SKM-1 treated with dmso at 0.1 percent for 144 hours (cell line): ENCODE results near the gene OR4D1.

Source experiments
- DNase-seq: peaks from one replicate; lab custom pipeline; 2025; ENCODE audit not compliant: unreplicated experiment; lab: John Stamatoyannopoulos, UW

OR4D1 gene

DNA sequence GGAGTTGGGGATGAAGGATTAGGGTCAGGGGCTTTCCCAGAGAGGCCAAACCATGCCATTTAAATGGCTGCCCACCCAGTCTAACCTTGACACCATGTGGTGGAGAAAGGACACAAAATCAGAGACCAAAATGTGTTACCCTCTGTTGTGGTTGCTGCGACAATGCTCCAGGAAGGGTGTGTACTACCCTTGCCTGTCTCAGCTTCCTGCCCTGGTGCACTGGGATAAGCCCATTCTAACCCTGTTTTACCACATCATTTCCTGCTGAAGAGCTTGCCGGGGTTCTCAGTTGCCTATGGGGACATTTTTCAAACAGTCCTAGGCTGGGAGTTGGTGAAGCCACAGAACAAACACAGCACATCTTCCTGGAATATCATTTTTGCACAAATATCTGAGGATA lies 4.9 kb downstream of the OR4D1 start:
- DNase-seq = no peak

DNA sequence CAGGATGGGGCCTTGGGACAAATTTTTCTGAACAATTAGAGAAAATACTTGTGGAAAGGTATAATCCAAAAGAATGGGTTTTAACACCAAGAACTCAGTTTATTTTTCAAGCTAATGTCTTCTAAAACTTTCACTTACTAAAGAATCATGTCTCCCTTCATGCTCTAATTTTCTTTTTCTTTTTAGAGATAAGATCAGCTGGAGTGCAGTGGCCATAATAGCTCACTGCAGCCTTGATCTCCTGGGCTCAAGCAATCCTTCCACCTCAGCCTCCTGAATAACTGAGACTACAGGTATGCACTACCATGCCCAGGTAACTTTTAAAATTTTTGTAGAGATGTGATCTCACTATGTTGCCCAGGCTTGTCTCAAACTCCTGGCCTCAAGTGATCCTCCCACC lies 5.5 kb downstream of the OR4D1 start:
- no peak for DNase-seq

DNA sequence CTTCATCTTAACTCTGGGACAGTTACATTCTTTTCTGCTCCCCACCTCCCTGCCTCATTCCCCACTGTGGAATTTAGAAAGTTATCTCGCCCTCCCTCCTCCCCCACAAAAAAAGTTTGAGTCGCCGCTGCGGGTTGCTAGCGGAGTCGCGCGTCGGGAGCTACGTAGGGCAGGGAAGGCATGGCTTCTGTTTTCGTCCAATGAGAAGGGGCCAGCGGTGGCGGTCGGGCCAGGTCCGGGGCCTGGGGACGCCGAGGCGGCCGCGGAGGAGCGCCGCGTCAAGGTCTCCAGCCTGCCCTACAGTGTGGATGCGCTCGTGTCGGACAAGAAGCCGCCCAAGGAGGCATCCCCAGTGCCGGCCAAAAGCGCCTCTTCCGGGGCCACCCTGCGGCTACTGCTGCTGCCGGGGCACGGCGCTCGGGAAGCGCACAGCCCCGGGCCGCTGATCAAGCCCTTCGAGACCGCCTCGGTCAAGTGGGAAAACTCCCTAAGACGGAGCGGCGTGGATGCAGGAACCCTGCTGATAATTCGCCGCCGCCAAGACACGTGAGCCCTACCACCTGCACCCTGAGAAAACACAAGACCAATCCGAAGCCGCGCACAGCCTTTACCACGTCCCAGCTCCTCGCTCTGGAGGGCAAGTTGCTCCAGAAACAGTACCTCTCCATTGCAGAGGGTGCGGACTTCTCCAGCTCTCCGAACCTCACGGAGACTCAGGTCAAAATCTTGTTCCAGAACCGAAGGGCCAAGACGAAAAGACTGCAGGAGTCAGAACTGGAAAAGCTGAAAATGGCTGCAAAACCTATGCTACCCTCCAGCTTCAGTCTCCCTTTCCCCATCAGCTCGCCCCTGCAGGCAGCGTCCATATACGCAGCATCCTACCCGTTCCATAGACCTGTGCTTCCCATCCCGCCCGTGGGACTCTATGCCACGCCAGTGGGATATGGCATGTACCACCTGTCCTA lies 8.9 kb downstream of the OR4D1 start:
- DNase-seq = no peak

DNA sequence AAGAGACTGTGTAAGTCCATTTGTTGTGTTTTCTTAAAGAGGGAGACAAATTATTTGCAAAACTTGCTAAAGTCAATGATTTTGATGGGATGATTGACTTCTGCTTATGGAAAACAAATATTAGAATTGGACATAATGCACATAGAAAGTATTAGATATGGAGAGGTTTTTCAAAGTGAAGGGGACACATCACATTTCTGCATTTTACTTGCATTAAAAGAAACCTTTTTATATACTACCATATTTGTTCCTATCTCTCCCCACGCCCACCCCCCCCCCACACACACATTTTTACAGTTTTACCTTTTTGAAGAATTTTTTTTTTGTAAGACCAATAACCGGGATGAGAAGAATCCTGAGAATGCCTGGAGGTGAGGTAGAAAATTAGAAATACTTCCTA lies 10.0 kb downstream of the OR4D1 start:
- no peak for DNase-seq

DNA sequence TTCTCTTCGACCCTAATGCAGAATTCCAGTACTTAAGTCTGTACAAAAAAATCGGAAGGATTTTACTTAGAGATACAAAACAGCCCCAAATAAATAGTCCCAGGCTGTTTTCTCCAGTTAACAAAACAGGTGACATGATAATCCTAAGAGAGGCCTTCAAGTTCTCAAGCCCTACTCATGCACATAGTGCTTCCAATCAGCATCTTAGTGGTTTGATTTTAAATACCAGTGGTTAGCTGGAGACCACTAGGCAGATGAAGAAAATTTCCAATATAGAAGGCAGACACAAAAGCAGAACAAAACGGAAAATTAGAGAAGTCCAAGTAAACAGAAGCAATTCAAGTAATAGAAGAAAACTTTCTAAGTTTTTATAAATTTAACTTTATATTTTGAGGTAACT lies 13.4 kb downstream of the OR4D1 start:
- no peak for DNase-seq

DNA sequence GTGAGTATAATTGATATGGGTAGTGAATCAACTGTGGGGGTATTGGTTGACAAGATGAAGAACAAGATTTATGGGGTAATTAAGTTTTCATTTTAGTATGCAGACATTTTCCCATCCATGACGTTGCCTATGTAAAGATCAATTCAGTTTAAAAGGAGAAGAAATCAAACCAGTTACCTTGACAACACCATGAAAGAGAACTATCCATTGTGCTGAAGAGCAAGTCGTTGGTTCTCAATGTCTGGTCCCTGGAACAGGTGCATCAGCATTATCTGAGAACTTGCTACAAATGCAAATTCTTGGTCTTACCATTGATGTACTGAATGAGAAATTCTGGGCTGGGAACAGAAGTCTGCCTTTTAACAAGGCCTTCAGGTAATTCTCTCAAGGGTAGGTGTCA lies 17.8 kb downstream of the OR4D1 start:
- DNase-seq = no peak

DNA sequence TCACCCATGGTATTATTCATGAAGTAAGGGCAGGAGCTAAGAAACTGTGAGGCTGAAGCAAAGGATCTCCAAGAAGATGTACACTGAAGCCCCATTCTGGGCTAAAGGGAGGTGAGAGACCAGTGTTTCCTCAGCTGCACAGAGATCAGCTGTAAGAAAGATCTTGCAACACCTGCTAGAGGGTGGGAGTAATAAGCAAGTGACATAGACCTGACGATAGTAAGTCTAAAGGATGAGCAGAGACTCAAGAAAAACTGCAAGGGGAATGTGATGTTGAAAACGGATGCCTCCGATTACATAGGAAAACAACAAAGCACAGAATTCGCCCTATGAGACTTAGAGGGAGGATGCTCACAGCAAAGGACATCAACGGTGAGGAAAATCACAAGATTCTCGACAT lies 18.5 kb downstream of the OR4D1 start, which contains the start of gene OR4D2:
OR4D2 (plus strand) TSS at position 301 of the 400 bp plus-strand sequence. CDS start 2,674 bp downstream, outside the sequence.
- no peak for DNase-seq

DNA sequence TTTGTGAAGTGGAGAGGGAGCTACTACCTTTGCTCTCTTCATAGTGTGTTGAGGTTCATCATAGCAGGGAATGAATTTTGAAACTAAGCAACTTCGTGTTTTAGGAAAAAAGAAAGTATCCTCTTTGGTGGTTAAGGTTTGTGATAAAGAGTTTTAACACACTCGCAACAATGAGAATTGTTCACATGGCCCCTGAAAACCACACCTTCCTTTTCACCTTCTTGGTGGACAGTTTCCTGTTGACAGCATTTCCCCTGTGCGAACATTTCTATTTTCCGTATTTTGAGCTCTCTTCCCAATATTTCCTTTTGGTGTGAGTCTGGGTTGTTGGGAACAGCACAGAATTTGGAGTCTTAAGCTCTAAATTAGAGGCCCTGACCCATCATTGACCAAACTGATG lies 22.4 kb downstream of the OR4D1 start:
- DNase-seq = no peak

DNA sequence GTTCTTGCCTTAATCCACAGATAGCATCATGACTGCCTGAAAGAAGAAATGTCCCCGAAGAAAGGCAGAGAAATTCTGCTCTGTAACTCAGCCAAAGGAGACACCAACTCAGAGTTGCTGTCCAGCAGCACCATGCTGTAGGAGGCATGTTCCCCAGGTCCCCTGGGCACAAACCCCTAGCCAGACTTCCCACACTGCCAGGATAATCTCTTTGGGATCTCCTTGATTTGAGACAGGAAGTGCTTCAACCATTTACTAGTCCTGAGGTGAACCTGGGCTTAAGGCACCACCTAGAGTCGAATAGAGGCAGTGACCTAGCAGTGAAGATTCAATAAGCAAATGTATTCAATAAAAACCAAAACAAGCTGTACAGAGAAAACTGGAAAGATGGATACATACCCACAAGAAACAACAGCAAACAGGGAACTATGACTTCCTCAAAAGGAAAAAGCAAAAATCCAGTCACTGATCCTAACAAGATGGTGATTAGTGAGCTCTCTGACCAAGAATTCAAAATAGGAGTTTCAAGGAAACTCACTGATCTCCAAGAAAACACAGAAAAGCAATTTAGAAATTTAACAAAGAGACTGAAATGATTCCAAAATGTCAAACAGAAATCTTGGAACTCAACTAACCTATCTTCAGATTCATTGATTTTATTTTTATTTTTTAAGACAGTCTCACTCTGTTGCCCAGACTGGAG lies 24.3 kb downstream of the OR4D1 start:
- no peak for DNase-seq

DNA sequence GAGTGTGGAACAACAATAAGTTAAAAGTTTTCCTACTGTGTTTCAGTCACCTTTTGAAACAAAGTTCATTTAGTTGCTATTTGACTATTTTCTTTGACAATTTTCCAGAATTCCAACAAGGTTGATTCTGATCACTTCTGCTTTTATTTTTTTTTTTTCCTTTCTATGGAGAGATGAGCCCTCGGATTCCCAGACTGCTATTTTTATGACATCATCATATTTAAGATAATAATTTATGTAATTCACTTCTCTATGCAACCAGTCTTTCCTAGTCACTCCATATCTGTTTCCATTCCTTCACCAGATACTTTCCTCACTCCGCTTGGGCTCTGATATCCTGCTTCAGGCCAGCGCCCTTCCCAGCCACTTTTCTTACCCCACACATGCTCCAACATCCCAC lies 26.7 kb downstream of the OR4D1 start:
- DNase-seq = no peak

DNA sequence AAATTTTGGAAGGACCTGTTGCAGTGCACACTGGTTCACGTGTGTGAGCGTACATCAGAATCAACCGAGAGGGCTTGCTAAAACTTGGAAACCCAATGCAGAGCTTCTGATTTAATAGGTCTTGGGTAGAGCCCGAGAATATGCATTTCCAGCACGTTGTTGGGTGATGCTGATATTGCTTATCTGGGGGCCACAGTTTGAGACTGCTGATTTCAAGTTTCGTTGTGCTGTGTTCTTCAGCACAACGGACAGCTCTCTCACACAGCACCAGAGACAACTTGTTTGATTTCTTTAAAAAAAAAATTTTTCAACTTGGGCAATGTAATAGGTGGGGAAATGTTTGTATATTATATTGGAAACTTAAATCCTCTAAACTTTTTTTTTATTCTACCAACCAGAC lies 28.0 kb downstream of the OR4D1 start:
- DNase-seq = no peak

DNA sequence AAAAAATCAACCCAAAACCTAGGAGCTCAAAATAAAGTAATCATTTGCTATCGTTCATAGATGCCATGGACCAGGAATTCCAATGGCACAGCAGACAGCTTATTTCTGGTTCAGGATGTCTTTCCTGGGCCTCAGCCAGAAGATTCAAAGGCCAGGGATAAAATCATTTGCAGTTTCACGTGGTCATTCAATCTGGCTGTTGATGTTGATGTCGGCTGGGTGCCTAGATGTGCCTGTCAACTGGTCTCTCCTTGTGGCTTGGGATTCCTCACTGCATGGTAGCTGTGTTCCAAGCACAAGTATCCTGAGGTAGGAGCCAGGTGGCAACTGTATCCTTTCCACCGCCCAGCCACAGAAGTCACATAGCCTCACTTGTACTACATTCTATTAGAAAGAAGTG lies 33.6 kb downstream of the OR4D1 start:
- no peak for DNase-seq

DNA sequence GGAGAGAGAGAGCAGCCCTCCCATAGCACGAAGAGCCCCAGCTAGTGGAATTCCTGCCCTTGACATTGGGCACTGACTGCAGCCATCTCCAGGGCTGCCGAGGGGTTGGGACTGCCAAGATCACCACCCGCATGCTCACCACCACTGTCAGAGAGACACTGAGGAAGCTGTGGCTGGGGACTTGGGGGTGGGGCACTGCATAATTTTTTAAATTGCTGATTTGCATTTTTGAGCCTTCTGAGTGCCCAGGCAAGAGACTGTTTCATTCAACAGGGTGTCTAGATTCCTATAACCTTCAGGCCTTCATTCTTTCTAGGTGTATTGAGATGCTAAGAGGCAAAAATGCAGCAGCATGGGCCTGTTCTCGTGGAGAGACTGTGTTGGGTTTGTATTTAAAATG lies 35.3 kb downstream of the OR4D1 start:
- DNase-seq = no peak

DNA sequence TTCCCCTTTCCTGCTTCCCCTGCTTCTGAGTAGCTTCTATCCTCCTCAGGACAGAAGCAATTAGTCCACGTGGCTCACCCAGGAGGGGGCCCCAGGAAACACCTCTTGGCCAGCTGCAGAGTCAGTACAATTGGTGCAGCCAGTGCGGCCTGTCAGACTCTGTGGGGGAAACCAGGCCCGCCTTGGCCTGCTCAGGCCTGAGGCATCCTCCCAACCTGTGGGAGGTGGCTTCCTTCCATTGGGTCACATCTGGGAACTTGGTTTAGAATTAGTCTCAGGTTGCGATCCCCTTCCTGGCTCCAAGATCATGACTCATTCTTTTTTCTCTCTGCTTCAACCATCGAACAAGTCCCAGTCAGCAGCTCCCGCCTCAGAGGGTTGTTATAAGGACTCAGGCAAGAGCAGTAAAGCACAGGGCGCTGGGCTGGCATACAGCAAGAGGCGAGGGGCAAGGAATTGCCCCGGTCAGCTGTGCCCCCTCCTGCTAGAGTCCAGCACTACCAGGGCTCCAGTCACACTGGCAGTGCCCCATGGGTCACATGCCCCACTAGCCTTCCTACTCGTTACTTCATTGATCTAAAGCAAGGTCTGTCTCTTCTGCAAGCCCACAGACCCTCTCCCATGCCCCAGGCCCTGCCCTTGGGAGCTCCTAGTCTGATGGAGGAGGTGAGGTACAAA lies 36.3 kb downstream of the OR4D1 start:
- peak; percentile 63 for DNase-seq

DNA sequence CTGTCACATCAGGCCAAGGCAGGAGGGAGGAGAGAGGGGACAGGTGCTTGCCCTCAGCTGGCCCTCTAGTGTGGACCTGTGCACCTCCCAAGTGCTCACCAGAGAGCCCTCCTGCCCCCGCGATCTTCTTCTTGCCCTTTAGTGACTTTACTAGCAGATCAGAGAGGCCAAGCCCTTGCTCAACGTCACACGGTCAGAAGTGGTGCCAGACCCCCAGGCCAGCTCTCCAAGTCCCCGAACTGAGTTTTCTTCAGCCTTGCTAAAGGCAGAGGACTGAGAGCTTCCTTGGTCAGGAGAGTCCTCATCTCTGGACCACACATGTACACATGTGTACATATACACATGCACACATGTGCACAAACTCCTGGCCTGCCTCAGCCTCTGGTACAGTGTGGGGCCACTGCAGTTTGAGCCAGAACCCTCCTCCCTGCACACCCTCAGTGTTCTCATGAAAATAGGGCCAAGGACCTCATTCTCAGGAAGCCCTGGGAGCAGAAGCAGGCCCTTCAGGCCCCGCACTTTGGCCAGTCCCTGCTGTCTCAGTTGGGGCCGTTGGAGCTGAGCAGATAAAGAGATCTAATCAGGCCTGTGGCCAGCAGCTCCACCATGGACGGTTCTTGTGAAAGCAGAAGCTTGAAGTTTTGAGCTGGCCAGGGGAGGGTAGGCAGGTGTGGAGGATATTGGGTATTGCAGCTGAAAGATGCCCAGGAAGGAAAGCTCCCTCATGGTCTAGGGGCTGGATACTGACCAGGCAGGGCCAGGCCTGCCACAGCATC lies 37.0 kb downstream of the OR4D1 start:
- no peak for DNase-seq

DNA sequence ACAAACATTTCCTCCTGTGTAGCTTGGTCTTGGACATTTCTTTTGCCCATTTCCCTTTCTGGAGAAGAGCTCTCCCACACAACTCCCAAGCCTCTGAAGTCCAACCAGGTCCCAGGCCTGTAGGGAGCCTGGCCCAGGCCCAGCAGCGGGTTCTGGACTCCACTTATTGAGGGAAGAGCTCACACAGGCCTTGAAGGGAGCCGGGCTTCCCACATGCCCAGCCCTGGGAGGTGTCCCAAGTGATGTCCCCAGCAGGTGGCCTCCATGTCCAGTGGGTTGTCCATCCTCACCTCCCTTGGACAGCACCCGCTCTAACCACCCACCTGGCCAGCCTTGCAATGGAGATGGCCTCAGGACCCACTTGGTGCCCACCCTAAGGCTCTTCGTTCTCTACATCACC lies 38.4 kb downstream of the OR4D1 start:
- DNase-seq = no peak

DNA sequence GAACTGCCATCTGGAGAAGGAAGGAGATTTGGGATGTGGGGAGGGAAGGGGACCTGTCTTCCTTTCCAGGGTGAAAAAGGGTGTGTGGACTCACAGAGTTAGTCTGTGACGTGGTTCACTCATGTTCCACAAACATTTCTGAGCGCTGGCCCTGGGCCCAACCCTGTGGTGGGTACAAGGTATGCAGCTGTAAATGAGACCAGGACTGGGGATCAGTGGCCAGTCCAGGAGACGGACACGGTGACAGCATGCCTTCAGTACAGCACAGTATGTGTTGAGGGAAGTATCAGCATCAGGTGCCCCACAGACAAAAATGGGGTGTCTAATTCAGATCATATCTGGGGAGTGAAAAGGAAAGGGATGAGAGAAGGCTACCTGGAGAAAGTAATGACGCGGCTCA lies 38.9 kb downstream of the OR4D1 start:
- DNase-seq = no peak

DNA sequence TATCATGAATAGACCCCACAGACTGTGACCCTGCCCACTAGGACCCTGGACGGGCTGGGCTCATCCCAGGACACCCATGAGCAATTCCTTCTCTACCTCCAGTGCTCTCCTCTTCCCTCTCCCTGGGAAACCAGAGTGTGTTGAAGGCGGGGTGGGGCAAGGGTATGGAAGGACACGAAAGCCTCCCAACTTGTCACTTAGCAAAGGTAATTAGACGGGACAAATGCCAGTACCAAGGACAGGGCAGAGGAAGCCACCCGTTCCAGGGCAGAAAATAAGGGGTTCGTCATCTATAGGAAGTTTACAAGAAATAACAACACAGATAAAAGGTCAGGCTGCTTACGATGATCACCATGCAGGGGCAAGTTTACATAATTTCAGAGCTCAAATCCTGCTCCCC lies 39.5 kb downstream of the OR4D1 start:
- DNase-seq = no peak

DNA sequence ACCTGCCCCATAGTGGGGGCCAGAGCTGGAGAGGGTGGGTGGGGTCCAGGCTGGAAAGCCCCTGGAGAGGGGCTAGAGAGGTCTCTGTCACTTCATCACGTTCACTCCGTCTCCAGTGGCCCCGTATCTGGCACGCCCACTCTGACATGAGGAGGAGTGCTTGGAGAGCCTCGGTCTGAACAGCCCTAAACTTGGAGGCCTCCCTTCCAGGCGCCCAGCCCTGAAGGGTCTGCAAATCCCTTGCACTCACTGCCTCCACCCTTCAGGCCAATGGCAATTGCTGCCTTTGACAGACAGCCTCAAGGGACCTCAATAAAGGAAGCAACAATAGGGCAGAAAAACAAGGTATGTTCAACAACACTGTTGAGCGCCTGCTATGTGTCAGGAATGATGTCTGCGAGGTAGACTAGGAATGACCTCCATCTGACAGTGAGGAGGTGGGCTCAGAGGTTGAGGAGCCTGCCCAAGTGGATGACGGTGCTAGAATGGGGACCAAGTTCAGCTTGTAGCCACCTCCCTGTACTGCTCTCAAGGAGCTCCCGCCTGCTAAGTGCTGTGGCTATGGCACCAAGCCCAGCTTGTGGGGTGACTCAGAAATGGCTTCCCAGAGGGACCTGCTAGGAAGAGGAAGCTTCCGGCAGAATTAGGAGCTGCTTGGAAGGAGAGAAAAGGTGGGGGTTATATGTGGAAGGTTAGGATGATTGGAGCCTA lies 41.4 kb downstream of the OR4D1 start:
- DNase-seq = no peak

DNA sequence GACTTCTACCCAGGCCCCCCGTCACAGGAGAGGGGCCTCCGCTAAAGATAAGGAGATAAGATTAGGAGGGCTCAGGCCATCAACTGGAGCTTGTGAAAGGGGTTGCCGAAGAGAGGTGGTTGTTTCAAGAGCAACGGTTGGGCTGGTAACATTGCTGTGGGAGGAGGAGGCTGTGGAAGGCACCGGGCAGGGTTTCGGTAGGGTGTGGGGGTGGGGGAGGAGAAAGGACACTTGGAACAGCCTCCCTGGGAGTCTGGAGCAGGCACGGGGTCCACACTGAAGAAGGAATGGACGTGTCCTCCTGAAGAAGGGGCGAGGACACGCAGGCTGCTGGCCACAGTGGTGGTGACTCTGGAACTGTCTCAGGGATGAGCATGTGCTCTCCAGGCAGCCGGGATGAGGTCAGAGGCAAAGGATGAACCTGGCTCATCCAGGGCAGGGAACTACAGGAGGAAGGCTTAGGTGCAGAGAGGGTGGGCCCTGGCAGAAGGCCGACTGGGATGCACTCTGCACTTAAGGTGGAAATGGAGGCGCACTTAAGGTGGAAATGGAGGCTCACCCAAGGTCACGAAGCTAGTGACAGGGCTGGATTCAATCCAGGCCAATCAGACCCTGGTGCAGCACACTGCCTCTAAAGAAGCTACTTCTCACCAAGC lies 43.2 kb downstream of the OR4D1 start:
- DNase-seq = no peak
